HEK293T (cell line): ENCODE results near the gene TCP11L2.

Experiments
- BHLHE40 ChIP-seq: fragments of 450-650 bp; IDR thresholded peaks from 2 replicates; pipeline ENCODE4 v1.6.1; 2016; ENCODE audit warnings: mild to moderate bottlenecking, moderate library complexity, borderline replicate concordance
- FOXA1 ChIP-seq: fragments of 450-650 bp; IDR thresholded peaks from 2 replicates; pipeline ENCODE4 v1.6.1; 2016; ENCODE audit warnings: mild to moderate bottlenecking
- FOXM1 ChIP-seq: fragments of 450-650 bp; IDR thresholded peaks from 2 replicates; pipeline ENCODE4 v1.6.1; 2017; ENCODE audit warnings: mild to moderate bottlenecking, borderline replicate concordance
- NFRKB ChIP-seq: fragments of 450-650 bp; IDR thresholded peaks from 2 replicates; pipeline ENCODE4 v1.6.1; 2016; ENCODE audit warnings: mild to moderate bottlenecking, moderate library complexity
- PKNOX1 ChIP-seq: fragments of 450-650 bp; IDR thresholded peaks from 2 replicates; pipeline ENCODE4 v1.6.1; 2016
- SP1 ChIP-seq: fragments of 450-650 bp; IDR thresholded peaks from 2 replicates; pipeline ENCODE4 v1.6.1; 2017
- SUZ12 ChIP-seq: fragments of 450-650 bp; IDR thresholded peaks from 2 replicates; pipeline ENCODE4 v1.6.1; 2016; ENCODE audit warnings: mild to moderate bottlenecking

- no peak for TF ChIP-seq BHLHE40
- TF ChIP-seq SP1 = no peak
- no peak for TF ChIP-seq SUZ12
- TF ChIP-seq FOXA1 = no peak
- no peak for TF ChIP-seq NFRKB
- no peak for TF ChIP-seq PKNOX1
- no peak for TF ChIP-seq FOXM1
Observed at GRCh38 chr12:106301611-106302321, 767 bp upstream of the TCP11L2 start.
